H1 (cell line): ENCODE measurements around the gene GCNT1. TPM values are rescaled to one million over a fixed set of nuclear protein-coding genes. Genes with fewer than 3 reads are reported as not detected.

Experiments
- CTCF ChIA-PET: fragments of 300-600 bp; sonication (Branson Sonifier 250); formaldehyde crosslinking; loops from one replicate; lab custom pipeline; 2021; ENCODE audit not compliant: partially characterized antibody; lab: Charles Lee
- POLR2A ChIA-PET: fragments of 300-600 bp; sonication (Branson Sonifier 250); formaldehyde crosslinking; loops from one replicate; lab custom pipeline; 2021; ENCODE audit warnings: inconsistent platforms; ENCODE audit not compliant: partially characterized antibody; lab: Charles Lee
- DNase-seq, 2 experiments: peaks; one replicate each; pipeline versions ENCODE4 v3.0.0 to v3.0.0-alpha.2; 2010 to 2022; ENCODE audit warnings: low spot score in 2 of 2, low read depth in 1 of 2, mixed read lengths in 1 of 2
- FAIRE-seq: peaks from 2 replicates; lab custom pipeline; 2011; peaks lifted over from hg19 to GRCh38; lab: Jason Lieb, UNC
- H2AFZ ChIP-seq: 2 replicates; pipeline ENCODE4 v1.8.1; 2012; ENCODE audit warnings: low read length, inconsistent platforms
- H2AK5ac ChIP-seq: 2 replicates; pipeline ENCODE4 v1.6.1; 2013; ENCODE audit warnings: low read depth, low read length
- H2BK120ac ChIP-seq: replicated peaks from 2 replicates; pipeline ENCODE3; 2013; ENCODE audit warnings: low read depth, low read length, inconsistent platforms
- H2BK12ac ChIP-seq: 2 replicates; pipeline ENCODE4 v1.6.1; 2013; ENCODE audit warnings: low read depth, low read length
- H2BK15ac ChIP-seq: 2 replicates; pipeline ENCODE4 v1.6.1; 2013; ENCODE audit warnings: low read length
- H2BK20ac ChIP-seq: 2 replicates; pipeline ENCODE4 v1.6.1; 2013; ENCODE audit warnings: low read length
- H2BK5ac ChIP-seq: 2 replicates; pipeline ENCODE4 v1.6.1; 2013; ENCODE audit warnings: low read depth, low read length
- H3K14ac ChIP-seq: 2 replicates; pipeline ENCODE4 v1.6.1; 2013; ENCODE audit warnings: inconsistent platforms; ENCODE audit not compliant: insufficient read length
- H3K18ac ChIP-seq: 2 replicates; pipeline ENCODE4 v1.6.1; 2013; ENCODE audit warnings: low read length; ENCODE audit errors: extremely low read depth
- H3K23ac ChIP-seq: 2 replicates; pipeline ENCODE4 v1.6.1; 2013; ENCODE audit warnings: inconsistent platforms; ENCODE audit not compliant: insufficient read length
- H3K23me2 ChIP-seq: 2 replicates; pipeline ENCODE4 v1.6.1; 2013; ENCODE audit warnings: low read depth, low read length
- H3K27ac ChIP-seq: 2 replicates; pipeline ENCODE4 v1.6.1; 2011; ENCODE audit warnings: low read depth, low read length, inconsistent platforms
- H3K27me3 ChIP-seq, 4 experiments: replicated peaks in 1 of 4; 1 replicate in 1 of 4; 2 replicates in 3 of 4; pipeline versions ENCODE4 v1.6.1 to v1.8.1; 2011 to 2013; ENCODE audit warnings: low read length in 3 of 4, mild to moderate bottlenecking in 3 of 4, inconsistent platforms in 2 of 4, mixed read lengths in 2 of 4, moderate library complexity in 1 of 4; ENCODE audit not compliant: control insufficient read depth in 3 of 4, insufficient read depth in 3 of 4; ENCODE audit errors: extremely low read depth in 1 of 4
- H3K36me3 ChIP-seq, 4 experiments: 2 replicates each; pipeline versions ENCODE4 v1.6.1 to v1.8.1; 2011 to 2013; ENCODE audit warnings: mild to moderate bottlenecking in 4 of 4, low read length in 3 of 4, moderate library complexity in 2 of 4, control low read depth in 1 of 4, inconsistent platforms in 1 of 4; ENCODE audit not compliant: insufficient read depth in 4 of 4, control insufficient read depth in 2 of 4
- H3K4ac ChIP-seq: replicated peaks from 2 replicates; pipeline ENCODE3; 2013; ENCODE audit warnings: low read length, low read depth, mixed read lengths, inconsistent platforms; ENCODE audit not compliant: insufficient read length
- H3K4me1 ChIP-seq, 4 experiments: replicated peaks in 1 of 4; 1 replicate in 1 of 4; 2 replicates in 3 of 4; pipeline versions ENCODE4 v1.6.1 to v1.8.1; 2011 to 2013; ENCODE audit warnings: low read length in 3 of 4, inconsistent platforms in 2 of 4, mixed read lengths in 1 of 4; ENCODE audit not compliant: insufficient read depth in 4 of 4, control insufficient read depth in 3 of 4
- H3K4me2 ChIP-seq, 2 experiments: 2 replicates each; pipeline versions ENCODE4 v1.6.1 to v1.8.1; 2011 to 2013; ENCODE audit warnings: low read depth in 2 of 2, low read length in 2 of 2, control low read depth in 1 of 2, inconsistent platforms in 1 of 2, mild to moderate bottlenecking in 1 of 2; ENCODE audit not compliant: insufficient read depth in 1 of 2
- H3K4me3 ChIP-seq, 4 experiments: fragments of 200-600, 300-600 bp in 1 of 4; sonication (generic), shearing (Covaris generic), sonication (Bioruptor Twin) in 1 of 4; 2 replicates each; pipeline versions ENCODE4 v1.5.1 to v1.8.1; 2011 to 2016; ENCODE audit warnings: low read length in 4 of 4, low read depth in 3 of 4, control low read depth in 2 of 4, inconsistent platforms in 2 of 4, mild to moderate bottlenecking in 2 of 4, mixed read lengths in 1 of 4, moderate library complexity in 1 of 4; ENCODE audit not compliant: insufficient read depth in 2 of 4; ENCODE audit errors: extremely low read depth in 1 of 4
- H3K56ac ChIP-seq: replicated peaks from 2 replicates; pipeline ENCODE3; 2013; ENCODE audit warnings: low read depth, mild to moderate bottlenecking, mixed read lengths, low read length, inconsistent platforms; ENCODE audit not compliant: insufficient read length
- H3K79me1 ChIP-seq: 2 replicates; pipeline ENCODE4 v1.6.1; 2013; ENCODE audit warnings: low read depth, low read length, control low read depth
- H3K79me2 ChIP-seq, 2 experiments: 2 replicates each; pipeline versions ENCODE4 v1.6.1 to v1.8.1; 2012 to 2013; ENCODE audit warnings: low read length in 2 of 2, mild to moderate bottlenecking in 2 of 2, inconsistent platforms in 1 of 2; ENCODE audit not compliant: insufficient read depth in 2 of 2, control insufficient read depth in 1 of 2
- H3K9ac ChIP-seq, 4 experiments: replicated peaks in 1 of 4; 1 replicate in 1 of 4; 2 replicates in 3 of 4; pipeline versions ENCODE4 v1.6.1 to v1.8.1; 2011 to 2013; ENCODE audit warnings: low read depth in 3 of 4, low read length in 3 of 4, control low read depth in 2 of 4, mild to moderate bottlenecking in 2 of 4, moderate library complexity in 2 of 4, inconsistent platforms in 1 of 4; ENCODE audit errors: extremely low read depth in 1 of 4
- H3K9me3 ChIP-seq, 2 experiments: 2 replicates each; pipeline versions ENCODE4 v1.6.1 to v1.8.1; 2012 to 2013; ENCODE audit warnings: mild to moderate bottlenecking in 2 of 2, moderate library complexity in 2 of 2, control low read depth in 1 of 2, inconsistent platforms in 1 of 2, low read depth in 1 of 2, low read length in 1 of 2, mixed read lengths in 1 of 2; ENCODE audit not compliant: insufficient read depth in 2 of 2
- H4K20me1 ChIP-seq, 2 experiments: replicated peaks in 1 of 2; 2 replicates each; pipeline versions ENCODE3 to v1.8.1; 2011 to 2013; ENCODE audit warnings: inconsistent platforms in 2 of 2, low read length in 2 of 2, mild to moderate bottlenecking in 1 of 2; ENCODE audit not compliant: insufficient read depth in 2 of 2, control insufficient read depth in 1 of 2
- H4K5ac ChIP-seq: 2 replicates; pipeline ENCODE4 v1.6.1; 2013; ENCODE audit warnings: low read length, low read depth, mixed read lengths, inconsistent platforms; ENCODE audit not compliant: insufficient read length
- H4K8ac ChIP-seq: 2 replicates; pipeline ENCODE4 v1.8.0; 2013; ENCODE audit warnings: mild to moderate bottlenecking, moderate library complexity, low read length, inconsistent platforms; ENCODE audit not compliant: insufficient read depth; ENCODE audit errors: extremely low read depth
- H4K91ac ChIP-seq: replicated peaks from 2 replicates; pipeline ENCODE3; 2013; ENCODE audit warnings: low read length, mixed read lengths, inconsistent platforms; ENCODE audit not compliant: insufficient read length
- BACH1 ChIP-seq: IDR thresholded peaks from 2 replicates; pipeline ENCODE4 v1.6.1; 2012; ENCODE audit warnings: low read length, improper control_type of control experiment
- BRCA1 ChIP-seq: IDR thresholded peaks from 2 replicates; pipeline ENCODE4 v1.6.1; 2012; ENCODE audit warnings: low read depth, low read length, improper control_type of control experiment
- KDM4A ChIP-seq: IDR thresholded peaks from one replicate; pipeline ENCODE4 v1.7.1; 2012; ENCODE audit warnings: low read depth, mild to moderate bottlenecking, moderate library complexity, low read length, inconsistent platforms; ENCODE audit not compliant: severe bottlenecking
- TCF12 ChIP-seq: IDR thresholded peaks from 2 replicates; pipeline ENCODE4 v1.6.1; 2011; ENCODE audit warnings: low read depth, mild to moderate bottlenecking, low read length
- polyA plus RNA-seq, 7 experiments: library from polyadenylated mRNA; depleted of rRNA in 3 of 7; stranded (reverse) in 5 of 7; unstranded in 2 of 7; fragments of >200 nt in 5 of 7; fragments of 200-250 nt in 2 of 7; gene quantifications; 1 replicate in 5 of 7; 2 replicates in 1 of 7; 4 replicates in 1 of 7; pipeline versions ENCODE4 v1.2.1 to v1.2.3, GENCODE V29; 2011 to 2013; ENCODE audit warnings: missing spikeins in 2 of 7, mixed read lengths in 2 of 7
- total RNA-seq: library from RNA; stranded (reverse); fragmentation: NEBNext Ultra II Directional; extraction: Animal tissue kit (Norgen Biotek cat#: 25700); gene quantifications from 2 replicates; pipeline ENCODE4 v1.2.1, GENCODE V29; 2021

The GCNT1 gene
- total and polyA plus RNA-seq, 2 of the 8 experiments (the other 6 are each of a cell fraction or from before 2014, with no cell fraction given) = 13.0 to 16.5 TPM

DNA sequence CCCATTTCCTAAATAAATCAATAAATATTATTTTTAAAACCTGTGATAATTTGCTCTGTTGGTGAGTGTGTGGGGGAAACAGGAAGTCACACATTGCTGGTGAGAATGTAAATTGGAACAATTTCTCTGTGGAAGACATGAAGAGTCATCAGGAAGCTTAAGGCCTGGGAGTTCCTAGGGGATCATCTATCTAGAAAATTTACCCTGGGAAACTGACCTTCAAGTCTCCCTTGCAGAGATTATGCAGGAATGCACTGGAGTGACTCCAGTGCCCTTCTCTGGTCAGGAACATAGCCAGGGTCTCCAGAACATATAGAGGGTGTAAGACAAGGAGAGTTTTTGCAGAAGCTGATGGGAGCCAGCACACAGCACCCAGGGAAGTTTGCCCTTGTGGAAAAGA, 13.0 kb upstream of the GCNT1 start:
- H4K5ac ChIP-seq = no peak overlapping the region
- H3K4me1 ChIP-seq = peaks cover 0 to 3% (median 0%) of the 10 kb centered on the region in 4 experiments; a peak in 1 of 7 replicates
- H3K36me3 ChIP-seq = no peaks in the 10 kb centered on the region
- no peak overlapping the region for H2AK5ac ChIP-seq
- H3K4me3 ChIP-seq = no peak overlapping the region
- no peak overlapping the region for H4K8ac ChIP-seq
- no peak for DNase-seq
- no peak overlapping the region for H4K91ac ChIP-seq
- ChIA-PET POLR2A (no interaction called here), CTCF (interaction anchor here (0.6 to 5.7 kb wide), 2 partner anchors 212 to 264 kb away, joined by 3 to 49 read pairs; no protein-coding TSS in a partner anchor)
- H3K23ac ChIP-seq = no peak overlapping the region
- TF ChIP-seq BRCA1 (no peak), KDM4A (no peak), BACH1 (no peak), TCF12 (no peak)
- H3K9ac ChIP-seq = no peak overlapping the region
- H4K20me1 ChIP-seq = no peaks in the 10 kb centered on the region
- no peak overlapping the region for H3K14ac ChIP-seq
- no peak overlapping the region for H3K4ac ChIP-seq
- no peak overlapping the region for H2BK120ac ChIP-seq
- H3K4me2 ChIP-seq = no peak overlapping the region
- H2BK5ac ChIP-seq = no peak overlapping the region
- H2BK12ac ChIP-seq = no peak overlapping the region
- H2BK15ac ChIP-seq = no peak overlapping the region
- no peak overlapping the region for H3K56ac ChIP-seq
- no peak overlapping the region for H2AFZ ChIP-seq
- H3K9me3 ChIP-seq = peaks cover 11 to 13% of the 10 kb centered on the region in 2 experiments
- no peaks in the 10 kb centered on the region for H3K79me2 ChIP-seq
- H3K79me1 ChIP-seq = no peaks in the 10 kb centered on the region
- H3K27ac ChIP-seq = no peak overlapping the region
- H3K18ac ChIP-seq = no peak overlapping the region
- no peaks in the 10 kb centered on the region for H3K27me3 ChIP-seq
- H3K23me2 ChIP-seq = no peaks in the 10 kb centered on the region; the same call in 1 of the 2 replicates
- no peak overlapping the region for H2BK20ac ChIP-seq
- no peak for FAIRE-seq
